AG04450 (cell line): ENCODE measurements around the gene PPM1B. TPM values are rescaled to one million over a fixed set of nuclear protein-coding genes. Genes with fewer than 3 reads are reported as not detected.
"Not testable (repeated sequence)": the region's sequence is repeated elsewhere in the genome, so short reads cannot be mapped to it uniquely, and the experiment has no call there.

Source experiments
- CTCF ChIA-PET: fragments of 300-600, 350-600 bp; formaldehyde crosslinking; extraction: SDS; loops from one replicate; lab custom pipeline; 2022; ENCODE audit warnings: antibody characterized with exemption, inconsistent platforms; lab: Charles Lee
- POLR2A ChIA-PET: fragments of 350-600 bp; formaldehyde crosslinking; extraction: SDS; loops from one replicate; lab custom pipeline; 2021; ENCODE audit warnings: antibody characterized with exemption, inconsistent platforms; lab: Yijun Ruan, JAX
- DNase-seq: peaks from one replicate; pipeline ENCODE4 v3.0.0-alpha.2; 2011; ENCODE audit warnings: low read depth, low spot score
- H3K27ac ChIP-seq: one replicate; pipeline ENCODE4 v1.5.1; 2012; ENCODE audit warnings: low read depth, low read length, control low read depth
- H3K27me3 ChIP-seq: one replicate; pipeline ENCODE4 v1.6.0; 2012; ENCODE audit warnings: low read length; ENCODE audit not compliant: control insufficient read depth, insufficient read depth
- H3K4me3 ChIP-seq: 2 replicates; pipeline ENCODE4 v1.5.1; 2011; ENCODE audit warnings: mild to moderate bottlenecking, low read depth, low read length, control low read depth
- H3K9me3 ChIP-seq: 2 replicates; pipeline ENCODE4 v1.5.1; 2012; ENCODE audit warnings: low read length; ENCODE audit not compliant: control insufficient read depth, insufficient read depth
- CTCF ChIP-seq: IDR thresholded peaks from 2 replicates; pipeline ENCODE4 v1.5.1; 2011; ENCODE audit warnings: low read depth, low read length, control low read depth, inconsistent platforms
- polyA plus RNA-seq: library from polyadenylated mRNA; depleted of rRNA; stranded (reverse); fragments of >200 nt; gene quantifications from 2 replicates; pipeline ENCODE4 v1.2.3, GENCODE V29; 2011

PPM1B gene
- polyA plus RNA-seq, 1 experiment: 29.1 TPM

GRCh38 chr2:44126106-44126797, 42.4 kb upstream of the PPM1B start:
- Histone ChIP-seq H3K27ac (no peak overlapping the region), H3K4me3 (no peak overlapping the region), H3K9me3 (no peaks in the 10 kb centered on the region), H3K27me3 (no peaks in the 10 kb centered on the region)
- DNase-seq: no peak
- no peak for TF ChIP-seq CTCF
- ChIA-PET POLR2A (no interaction called here), CTCF (interaction anchor here (1.3 kb wide), 1 partner anchor 40 kb away, joined by 3 read pairs; no protein-coding TSS in a partner anchor)

- no peak for TF ChIP-seq CTCF
- H3K27ac ChIP-seq: no peak overlapping the region
- H3K27me3 ChIP-seq: no peaks in the 10 kb centered on the region
- POLR2A ChIA-PET: interaction anchor here (1.1 kb wide), 1 partner anchor 10 kb away, joined by 3 read pairs; no protein-coding TSS in a partner anchor
- CTCF ChIA-PET: interaction anchor here (0.6 to 1.5 kb wide), 3 partner anchors 10 to 114 kb away, joined by 3 to 4 read pairs (median 4); no protein-coding TSS in a partner anchor
- no peak overlapping the region for H3K4me3 ChIP-seq
- DNase-seq: peak; percentile 13
- H3K9me3 ChIP-seq: no peaks in the 10 kb centered on the region
These were observed 38.2 kb upstream of the PPM1B start for GRCh38 chr2:44130441-44130840.

- Histone ChIP-seq H3K27me3 (no peaks in the 10 kb centered on the region), H3K9me3 (no peaks in the 10 kb centered on the region), H3K27ac (no peak overlapping the region), H3K4me3 (no peak overlapping the region)
- ChIA-PET CTCF (interaction anchor here (1.5 kb wide), 1 partner anchor 87 kb away, joined by 4 read pairs; no protein-coding TSS in a partner anchor), POLR2A (no interaction called here)
- DNase-seq: no peak
- no peak for TF ChIP-seq CTCF
These were observed 37.5 kb upstream of the PPM1B start for GRCh38 chr2:44131177-44131576.

- CTCF ChIA-PET, H3K27me3 ChIP-seq, H3K4me3 ChIP-seq, H3K9me3 ChIP-seq, DNase-seq, POLR2A ChIA-PET, H3K27ac ChIP-seq: not testable (repeated sequence)
These were observed 35.1 kb upstream of the PPM1B start for GRCh38 chr2:44133602-44134001.

GRCh38 chr2:44134848-44135247, 33.8 kb upstream of the PPM1B start:
- H3K27ac ChIP-seq: peak overlapping the region; percentile 24

More at GRCh38 chr2:44134848-44135247, 33.8 kb upstream of the PPM1B start:
- Histone ChIP-seq H3K9me3 (no peaks in the 10 kb centered on the region), H3K4me3 (no peak overlapping the region), H3K27me3 (no peaks in the 10 kb centered on the region)
- ChIA-PET CTCF (interaction anchor here (1.0 kb wide), 1 partner anchor 48 kb away, joined by 3 read pairs; no protein-coding TSS in a partner anchor), POLR2A (no interaction called here)
- DNase-seq: no peak
- no peak for TF ChIP-seq CTCF
